HG02970 (cell line): Measurements from ENCODE around the gene FBN2.

Experiments used
- ATAC-seq: cut with Tn5 transposase; IDR thresholded peaks from one replicate; pipeline ENCODE4 v1.9.1; 2021; ENCODE audit warnings: mild to moderate bottlenecking, moderate library complexity, moderate number of reproducible peaks; ENCODE audit not compliant: unreplicated experiment, low FRiP score

FBN2 gene

GRCh38 chr5:128380337-128380736, 157.7 kb downstream of the FBN2 start:
- no peak for ATAC-seq

- ATAC-seq = no peak
These were observed 159.4 kb downstream of the FBN2 start for GRCh38 chr5:128378632-128379031.

GRCh38 chr5:128378196-128378595, 159.8 kb downstream of the FBN2 start:
- ATAC-seq = no peak

- no peak for ATAC-seq
These were observed 161.5 kb downstream of the FBN2 start for GRCh38 chr5:128376577-128376976.

- no peak for ATAC-seq
These were observed 171.9 kb downstream of the FBN2 start for GRCh38 chr5:128366147-128366546.

- no peak for ATAC-seq
These were observed 175.7 kb downstream of the FBN2 start for GRCh38 chr5:128362370-128362769.

GRCh38 chr5:128358826-128359225, 179.2 kb downstream of the FBN2 start:
- no peak for ATAC-seq

GRCh38 chr5:128357226-128357625, 180.8 kb downstream of the FBN2 start:
- ATAC-seq = no peak

- no peak for ATAC-seq
These were observed 182.1 kb downstream of the FBN2 start for GRCh38 chr5:128355961-128356360.

- no peak for ATAC-seq
These were observed 184.5 kb downstream of the FBN2 start for GRCh38 chr5:128353441-128354107.

- ATAC-seq = no peak
These were observed 187.3 kb downstream of the FBN2 start for GRCh38 chr5:128350705-128351104.

GRCh38 chr5:128349044-128349858, 188.8 kb downstream of the FBN2 start:
- ATAC-seq = no peak

- no peak for ATAC-seq
These were observed 192.0 kb downstream of the FBN2 start for GRCh38 chr5:128346038-128346437.

GRCh38 chr5:128345247-128345646, 192.8 kb downstream of the FBN2 start:
- ATAC-seq = no peak

GRCh38 chr5:128343168-128343567, 194.9 kb downstream of the FBN2 start:
- no peak for ATAC-seq

GRCh38 chr5:128341056-128341455, 197.0 kb downstream of the FBN2 start:
- no peak for ATAC-seq

- no peak for ATAC-seq
These were observed 197.4 kb downstream of the FBN2 start for GRCh38 chr5:128340648-128341047.

- no peak for ATAC-seq
These were observed 198.5 kb downstream of the FBN2 start for GRCh38 chr5:128339585-128339984.

- ATAC-seq = no peak
These were observed 199.4 kb downstream of the FBN2 start for GRCh38 chr5:128338649-128339048.

- no peak for ATAC-seq
These were observed 202.7 kb downstream of the FBN2 start for GRCh38 chr5:128335339-128335738.

- no peak for ATAC-seq
These were observed 203.9 kb downstream of the FBN2 start for GRCh38 chr5:128334010-128334716.
